Gastroesophageal sphincter (tissue), 3 donors: ENCODE results near the gene INO80B.

Experiments used
- CTCF ChIP-seq, 4 experiments: fragments of 200-600 bp in 2 of 4; fragments of 450-650 bp in 2 of 4; sonication (generic) in 1 of 4; IDR thresholded peaks; one replicate each; pipeline ENCODE4 v1.5.1; 2017 to 2019; ENCODE audit warnings: antibody characterized with exemption in 4 of 4, mild to moderate bottlenecking in 2 of 4, moderate library complexity in 2 of 4
- POLR2A ChIP-seq, 2 donors: fragments of 450-650 bp; IDR thresholded peaks; one replicate each; pipeline ENCODE4 v1.6.1; 2017; ENCODE audit warnings: antibody characterized with exemption in 2 of 2, mild to moderate bottlenecking in 2 of 2, moderate library complexity in 1 of 2

GRCh38 chr2:74500578-74500946, 45.7 kb downstream of the INO80B start:
- TF ChIP-seq CTCF (IDR thresholded peaks at IDR 0.05) = no peak
- no peak for TF ChIP-seq POLR2A (IDR thresholded peaks at IDR 0.05)
